GM21367 (cell line): ENCODE data around the gene GRIK4.
A peak's percentile ranks its signal among the peaks of the same experiment; 100 is the strongest.

ENCODE experiments used
- ATAC-seq: cut with Tn5 transposase; IDR thresholded peaks from one replicate; pipeline ENCODE4 v1.9.1; 2021; ENCODE audit not compliant: unreplicated experiment

GRIK4 gene

GRCh38 chr11:120931057-120931779 lies 419.7 kb downstream of the GRIK4 start:
- no peak for ATAC-seq

- ATAC-seq: no peak
These were observed 420.9 kb downstream of the GRIK4 start for GRCh38 chr11:120932305-120932915.

- ATAC-seq: no peak
These were observed 424.8 kb downstream of the GRIK4 start for GRCh38 chr11:120936356-120936755.

- ATAC-seq: no peak
These were observed 426.0 kb downstream of the GRIK4 start for GRCh38 chr11:120937501-120937900.

GRCh38 chr11:120938260-120938659 lies 426.7 kb downstream of the GRIK4 start:
- no peak for ATAC-seq

- no peak for ATAC-seq
These were observed 428.8 kb downstream of the GRIK4 start for GRCh38 chr11:120940160-120940848.

GRCh38 chr11:120941000-120941399 lies 429.5 kb downstream of the GRIK4 start:
- no peak for ATAC-seq

- no peak for ATAC-seq
These were observed 431.2 kb downstream of the GRIK4 start for GRCh38 chr11:120942701-120943100.

GRCh38 chr11:120945042-120945441 lies 433.5 kb downstream of the GRIK4 start:
- no peak for ATAC-seq

GRCh38 chr11:120950880-120951279 lies 439.3 kb downstream of the GRIK4 start:
- no peak for ATAC-seq

- peak; percentile 60 for ATAC-seq
These were observed 441.2 kb downstream of the GRIK4 start for GRCh38 chr11:120952461-120953434.

GRCh38 chr11:120954381-120954780 lies 442.8 kb downstream of the GRIK4 start:
- no peak for ATAC-seq

- ATAC-seq: no peak
These were observed 445.4 kb downstream of the GRIK4 start for GRCh38 chr11:120956710-120957495.

- ATAC-seq: no peak
These were observed 446.6 kb downstream of the GRIK4 start for GRCh38 chr11:120958185-120958584.

- no peak for ATAC-seq
These were observed 447.6 kb downstream of the GRIK4 start for GRCh38 chr11:120959189-120959588.

- ATAC-seq: no peak
These were observed 453.3 kb downstream of the GRIK4 start for GRCh38 chr11:120964857-120965256.

GRCh38 chr11:120966840-120967239 lies 455.3 kb downstream of the GRIK4 start:
- no peak for ATAC-seq

GRCh38 chr11:120969993-120970392 lies 458.4 kb downstream of the GRIK4 start:
- no peak for ATAC-seq

- ATAC-seq: no peak
These were observed 460.3 kb downstream of the GRIK4 start for GRCh38 chr11:120971825-120972224.

GRCh38 chr11:120972621-120973020 lies 461.1 kb downstream of the GRIK4 start:
- no peak for ATAC-seq
